HG02759 (cell line): ENCODE results near the gene NSG1.
"Not testable (repeated sequence)": the region's sequence is repeated elsewhere in the genome, so short reads cannot be mapped to it uniquely, and the experiment has no call there.

ENCODE experiments used
- ATAC-seq: cut with Tn5 transposase; IDR thresholded peaks from one replicate; pipeline ENCODE4 v1.9.1; 2021; ENCODE audit warnings: mild to moderate bottlenecking, moderate library complexity; ENCODE audit not compliant: unreplicated experiment

Gene NSG1

DNA sequence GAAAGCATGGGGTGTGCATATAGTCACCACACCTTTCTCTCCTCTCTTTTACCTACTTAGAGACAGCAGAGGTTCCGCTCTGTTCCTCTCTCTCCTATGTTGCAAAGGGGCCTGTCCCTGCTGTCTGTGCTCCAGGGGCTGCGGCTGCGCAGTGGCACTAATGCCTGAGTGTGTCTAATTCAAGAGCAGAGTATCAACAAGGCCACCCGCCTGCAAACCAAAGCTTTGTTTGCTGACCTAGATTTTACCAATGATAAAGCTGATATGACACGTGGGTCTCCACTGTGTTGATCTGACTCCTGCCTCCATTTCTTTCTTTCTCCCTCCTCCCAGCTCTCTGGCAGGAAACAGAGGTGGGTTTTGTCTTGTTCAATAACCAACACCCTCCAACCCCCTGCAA, 74.9 kb downstream of the NSG1 start:
- no peak for ATAC-seq

- ATAC-seq = no peak
Observed at GRCh38 chr4:4462970-4463369, 76.1 kb downstream of the NSG1 start.

DNA sequence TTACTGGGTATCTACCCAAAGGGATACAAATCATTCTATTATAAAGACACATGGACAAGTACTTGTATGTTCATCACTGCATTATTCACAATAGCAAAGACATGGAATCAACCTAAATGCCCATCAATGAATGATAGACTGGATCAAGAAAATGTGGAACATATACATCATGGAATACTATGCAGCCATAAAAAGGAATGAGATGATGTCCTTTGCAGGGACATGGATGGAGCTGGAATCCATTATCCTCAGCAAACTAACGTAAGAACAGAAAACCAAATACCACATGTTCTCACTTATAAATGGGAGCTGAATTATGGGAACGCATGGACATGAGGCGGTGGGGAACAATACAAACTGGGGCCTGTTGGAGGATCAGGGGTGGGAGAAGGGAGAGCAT, 78.3 kb downstream of the NSG1 start:
- ATAC-seq = not testable (repeated sequence)
